ENCODE measurements around the gene ZC3H12D.

DNA sequence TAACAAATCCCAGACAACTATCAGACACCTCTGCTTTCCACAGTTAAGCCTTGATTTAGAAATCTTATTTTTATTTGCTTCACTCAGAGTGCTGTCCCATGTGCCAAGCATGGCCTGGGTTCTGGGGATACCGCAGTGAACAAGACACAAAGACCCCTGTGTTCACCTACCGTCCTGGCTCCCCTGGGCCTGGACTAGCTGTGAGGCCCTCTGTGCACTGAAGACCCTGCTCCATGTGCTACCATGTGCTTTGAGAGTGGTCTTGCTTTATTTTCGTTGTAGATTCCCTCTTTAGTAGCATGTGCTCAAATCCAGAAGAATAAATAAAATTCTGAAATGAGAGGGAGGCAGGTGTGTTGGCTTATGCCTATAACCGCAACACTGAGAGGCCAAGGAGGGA, 62.2 kb downstream of the ZC3H12D start:
- no peak for TF ChIP-seq POLR2A (IDR thresholded peaks at IDR 0.05)
- TF ChIP-seq, protein P1, sequence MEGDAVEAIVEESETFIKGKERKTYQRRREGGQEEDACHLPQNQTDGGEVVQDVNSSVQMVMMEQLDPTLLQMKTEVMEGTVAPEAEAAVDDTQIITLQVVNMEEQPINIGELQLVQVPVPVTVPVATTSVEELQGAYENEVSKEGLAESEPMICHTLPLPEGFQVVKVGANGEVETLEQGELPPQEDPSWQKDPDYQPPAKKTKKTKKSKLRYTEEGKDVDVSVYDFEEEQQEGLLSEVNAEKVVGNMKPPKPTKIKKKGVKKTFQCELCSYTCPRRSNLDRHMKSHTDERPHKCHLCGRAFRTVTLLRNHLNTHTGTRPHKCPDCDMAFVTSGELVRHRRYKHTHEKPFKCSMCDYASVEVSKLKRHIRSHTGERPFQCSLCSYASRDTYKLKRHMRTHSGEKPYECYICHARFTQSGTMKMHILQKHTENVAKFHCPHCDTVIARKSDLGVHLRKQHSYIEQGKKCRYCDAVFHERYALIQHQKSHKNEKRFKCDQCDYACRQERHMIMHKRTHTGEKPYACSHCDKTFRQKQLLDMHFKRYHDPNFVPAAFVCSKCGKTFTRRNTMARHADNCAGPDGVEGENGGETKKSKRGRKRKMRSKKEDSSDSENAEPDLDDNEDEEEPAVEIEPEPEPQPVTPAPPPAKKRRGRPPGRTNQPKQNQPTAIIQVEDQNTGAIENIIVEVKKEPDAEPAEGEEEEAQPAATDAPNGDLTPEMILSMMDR (IDR thresholded peaks at IDR 0.05), result no peak
- no peak for TF ChIP-seq POLR2AphosphoS5 (IDR thresholded peaks at IDR 0.05)
- no peak for TF ChIP-seq EP300 (IDR thresholded peaks at IDR 0.05)
